ENCODE measurements around the gene SLC30A1. TPM values are rescaled to one million over a fixed set of nuclear protein-coding genes. Genes with fewer than 3 reads are reported as not detected.

SLC30A1 gene
- total RNA-seq, 4 donors from 2014 or later: 34.1 to 55.5 (median 45.2) TPM

- intact Hi-C loops (cut with DNase I; ENCODE audit: low total_unique reads): loop anchor here (5.0 kb wide), 1 partner anchor 1129 kb away; no protein-coding TSS in a partner anchor
Measured at GRCh38 chr1:211621447-211622198, 42.7 kb upstream of the SLC30A1 start.

GRCh38 chr1:211620097-211620496 lies 41.1 kb upstream of the SLC30A1 start:
- DNase-seq (ENCODE audit: low spot score in 2 of 2): no peak
- TF ChIP-seq POLR2A (IDR thresholded peaks at IDR 0.05) (no peak), CTCF (IDR thresholded peaks at IDR 0.05) (no peak)
- 86 to 90% methylated on average over 5 of the region's 5 CpGs for WGBS, 2 donors
- no peak overlapping the region for H3K4me3 ChIP-seq (ENCODE audit: low read depth, poor library complexity, severe bottlenecking)
- intact Hi-C loops (cut with DNase I; ENCODE audit: low total_unique reads): loop anchor here (5.0 kb wide), 1 partner anchor 1128 kb away; no protein-coding TSS in a partner anchor

More at GRCh38 chr1:211621447-211622198, 42.7 kb upstream of the SLC30A1 start:
- WGBS, 2 donors: 55 to 66% methylated on average over 9 of the region's 9 CpGs
- TF ChIP-seq POLR2A (IDR thresholded peaks at IDR 0.05) (no peak), CTCF (IDR thresholded peaks at IDR 0.05) (no peak)
- H3K4me3 ChIP-seq (ENCODE audit: low read depth, poor library complexity, severe bottlenecking): no peak overlapping the region
- DNase-seq (ENCODE audit: low spot score in 2 of 2): no peak

GRCh38 chr1:211619033-211619996 lies 40.4 kb upstream of the SLC30A1 start:
- intact Hi-C loops (cut with DNase I; ENCODE audit: low total_unique reads): no loop called here
- no peak overlapping the region for H3K4me3 ChIP-seq (ENCODE audit: low read depth, poor library complexity, severe bottlenecking)
- WGBS, 2 donors: 78 to 82% methylated on average over 5 to 6 of the region's 8 CpGs
- DNase-seq (ENCODE audit: low spot score in 2 of 2): no peak
- TF ChIP-seq CTCF (IDR thresholded peaks at IDR 0.05) (no peak), POLR2A (IDR thresholded peaks at IDR 0.05) (no peak)

GRCh38 chr1:211616965-211617297 lies 38.0 kb upstream of the SLC30A1 start:
- no peak overlapping the region for H3K4me3 ChIP-seq (ENCODE audit: low read depth, poor library complexity, severe bottlenecking)
- WGBS, 2 donors: 85 to 98% methylated on average over 5 of the region's 5 CpGs
- TF ChIP-seq POLR2A (IDR thresholded peaks at IDR 0.05): no peak
- TF ChIP-seq CTCF (IDR thresholded peaks at IDR 0.05): no peak
- intact Hi-C loops (cut with DNase I; ENCODE audit: low total_unique reads): no loop called here
- no peak for DNase-seq (ENCODE audit: low spot score in 2 of 2)

GRCh38 chr1:211616231-211616964 lies 37.4 kb upstream of the SLC30A1 start:
- no peak for TF ChIP-seq CTCF (IDR thresholded peaks at IDR 0.05)
- no peak for TF ChIP-seq POLR2A (IDR thresholded peaks at IDR 0.05)
- DNase-seq (ENCODE audit: low spot score in 2 of 2): no peak
- 62 to 71% methylated on average over 12 to 13 of the region's 13 CpGs for WGBS, 2 donors
- H3K4me3 ChIP-seq (ENCODE audit: low read depth, poor library complexity, severe bottlenecking): no peak overlapping the region
- intact Hi-C loops (cut with DNase I; ENCODE audit: low total_unique reads): no loop called here

Data from lower leg skin (tissue), 4 donors.